ENCODE measurements around the gene SIRPG. TPM values are rescaled to one million over a fixed set of nuclear protein-coding genes. Genes with fewer than 3 reads are reported as not detected.

The SIRPG gene
- total and polyA plus RNA-seq, 4 experiments from 2014 or later = 32.4 to 211 (median 85.2) TPM

DNA sequence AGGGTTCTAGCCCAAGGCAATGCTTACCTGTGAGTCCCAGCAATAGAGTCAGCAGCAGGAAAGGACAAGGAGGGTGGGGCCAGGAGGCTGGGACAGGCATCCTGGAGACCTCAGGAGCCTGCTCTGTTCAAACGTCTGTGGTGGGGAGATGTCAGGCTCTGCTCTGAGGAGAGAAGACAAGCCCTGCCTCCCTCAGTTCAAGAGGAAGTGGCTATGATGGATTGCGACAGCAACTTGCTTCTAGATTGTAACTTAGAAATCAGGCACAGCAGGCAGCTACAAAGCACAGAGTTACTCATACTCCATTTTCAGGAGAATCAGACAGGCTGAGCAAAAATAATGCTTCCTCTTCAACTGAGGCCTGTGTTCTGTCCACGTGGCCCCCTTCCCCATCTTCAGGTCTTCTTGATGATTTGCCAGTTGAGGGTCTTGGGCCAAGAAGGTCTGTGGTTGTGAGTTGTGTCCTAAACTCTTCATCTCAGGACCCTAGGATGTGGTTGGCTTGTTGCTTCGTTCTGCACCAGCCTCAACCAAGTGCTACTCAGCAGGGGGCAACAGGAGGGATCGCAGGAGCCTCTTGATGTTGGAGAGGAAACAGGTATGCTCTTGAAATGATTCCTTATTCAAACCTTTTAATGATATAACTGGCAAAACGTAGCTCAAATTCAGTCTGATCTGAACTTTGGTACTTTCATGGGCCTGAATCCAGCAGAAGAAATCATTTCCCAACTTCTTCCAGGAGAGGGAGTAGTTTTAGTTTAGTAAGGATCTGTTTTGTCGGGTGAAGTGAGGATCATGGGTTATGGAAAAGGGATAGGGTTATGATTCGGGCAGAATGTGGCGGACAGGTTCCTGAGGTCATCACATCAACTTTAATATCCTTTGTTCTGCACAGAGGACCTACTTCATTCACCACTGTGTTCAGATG is 68.8 kb downstream of the SIRPG start:
- Histone ChIP-seq H3K27ac (ENCODE audit: low read depth, low read length) (no peak overlapping the region), H3K36me3 (ENCODE audit: insufficient read depth, low read length) (no peaks in the 10 kb centered on the region), H3K4me3 (ENCODE audit: low read length in 2 of 2) (no peak overlapping the region), H3K9me3 (ENCODE audit: control insufficient read depth in 1 of 2, low read length in 2 of 2) (no peaks in the 10 kb centered on the region), H3K27me3 (ENCODE audit: insufficient read depth, low read length) (no peaks in the 10 kb centered on the region), H3K4me1 (ENCODE audit: insufficient read depth, low read length) (peaks cover 17% of the 10 kb centered on the region)
- ChIA-PET POLR2A (ENCODE audit: partially characterized antibody) (no interaction called here), CTCF (ENCODE audit: partially characterized antibody) (no interaction called here)
- DNase-seq = peak in 2 of 5 donors; percentile 43
- intact Hi-C loops (cut with micrococcal nuclease) = loop anchor here (2.0 kb wide), 1 partner anchor 146 kb away; no protein-coding TSS in a partner anchor
- peak overlapping the region in 3 of 7 donors; percentile 71 to 87 (median 85) for H3K27ac Mint-ChIP-seq
- H3K9me3 Mint-ChIP-seq = peaks cover 0 to 3% (median 0%) of the 10 kb centered on the region in 8 donors
- peak overlapping the region in 4 of 8 donors; percentile 53 to 73 (median 58) for H3K4me3 Mint-ChIP-seq
- peaks cover 0 to 31% (median 15%) of the 10 kb centered on the region in 4 donors for H3K4me1 Mint-ChIP-seq
- H3K36me3 Mint-ChIP-seq = no peaks in the 10 kb centered on the region
- H3K27me3 Mint-ChIP-seq = no peaks in the 10 kb centered on the region

- H3K4me1 ChIP-seq (ENCODE audit: insufficient read depth, low read length) = peaks cover 17% of the 10 kb centered on the region
- intact Hi-C loops (cut with micrococcal nuclease) = loop anchor here (2.0 kb wide), 1 partner anchor 147 kb away; no protein-coding TSS in a partner anchor
- Mint-ChIP-seq H3K36me3 (no peaks in the 10 kb centered on the region), H3K27ac (peak overlapping the region in 3 of 7 donors; percentile 71 to 87 (median 85)), H3K9me3 (peaks cover 0 to 3% (median 0%) of the 10 kb centered on the region in 8 donors), H3K27me3 (no peaks in the 10 kb centered on the region), H3K4me3 (peak overlapping the region in 4 of 8 donors; percentile 53 to 73 (median 58)), H3K4me1 (peaks cover 0 to 31% (median 15%) of the 10 kb centered on the region in 4 donors)
- H3K27me3 ChIP-seq (ENCODE audit: insufficient read depth, low read length) = no peaks in the 10 kb centered on the region
- POLR2A ChIA-PET (ENCODE audit: partially characterized antibody) = no interaction called here
- no peaks in the 10 kb centered on the region for H3K36me3 ChIP-seq (ENCODE audit: insufficient read depth, low read length)
- no peak overlapping the region for H3K27ac ChIP-seq (ENCODE audit: low read depth, low read length)
- CTCF ChIA-PET (ENCODE audit: partially characterized antibody) = no interaction called here
- H3K4me3 ChIP-seq (ENCODE audit: low read length in 2 of 2) = no peak overlapping the region
- DNase-seq = peak in 1 of 5 donors; percentile 3
- H3K9me3 ChIP-seq (ENCODE audit: control insufficient read depth in 1 of 2, low read length in 2 of 2) = no peaks in the 10 kb centered on the region
Observed at GRCh38 chr20:1587781-1588532, 69.6 kb downstream of the SIRPG start.

DNA sequence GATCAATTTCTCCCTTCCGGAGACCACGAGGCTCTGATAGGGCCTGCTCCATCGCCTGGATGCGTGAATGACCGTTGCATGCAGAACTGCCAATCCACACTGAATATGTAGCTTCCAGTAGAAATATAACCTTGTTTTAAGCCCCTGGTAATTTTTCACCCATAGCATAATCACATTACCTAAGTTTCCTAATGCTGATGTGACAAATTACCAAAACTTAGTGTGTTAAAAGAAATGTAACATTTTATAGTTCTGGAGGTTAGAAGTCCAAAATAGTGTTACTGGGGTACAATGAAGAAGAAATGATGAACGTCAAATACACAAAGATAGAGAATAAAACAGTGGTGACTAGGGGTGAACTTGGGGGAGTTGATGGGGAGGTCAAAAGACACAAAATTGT is 78.1 kb downstream of the SIRPG start:
- H3K27ac Mint-ChIP-seq = no peak overlapping the region

More for the DNA sequence above, 78.1 kb downstream of the SIRPG start:
- Mint-ChIP-seq H3K27me3 (no peaks in the 10 kb centered on the region), H3K4me3 (no peak overlapping the region), H3K4me1 (no peaks in the 10 kb centered on the region), H3K9me3 (no peaks in the 10 kb centered on the region), H3K36me3 (no peaks in the 10 kb centered on the region)
- no peaks in the 10 kb centered on the region for H3K4me1 ChIP-seq (ENCODE audit: insufficient read depth, low read length)
- intact Hi-C loops (cut with micrococcal nuclease) = loop anchor here (2.0 kb wide), 1 partner anchor 33 kb away; no protein-coding TSS in a partner anchor
- POLR2A ChIA-PET (ENCODE audit: partially characterized antibody) = interaction anchor here (1.5 kb wide), 1 partner anchor 36 kb away, joined by 3 read pairs; no protein-coding TSS in a partner anchor
- H3K36me3 ChIP-seq (ENCODE audit: insufficient read depth, low read length) = no peaks in the 10 kb centered on the region
- no peaks in the 10 kb centered on the region for H3K9me3 ChIP-seq (ENCODE audit: control insufficient read depth in 1 of 2, low read length in 2 of 2)
- no peaks in the 10 kb centered on the region for H3K27me3 ChIP-seq (ENCODE audit: insufficient read depth, low read length)
- DNase-seq = no peak
- no peak overlapping the region for H3K4me3 ChIP-seq (ENCODE audit: low read length in 2 of 2)
- CTCF ChIA-PET (ENCODE audit: partially characterized antibody) = no interaction called here
- H3K27ac ChIP-seq (ENCODE audit: low read depth, low read length) = no peak overlapping the region

Other genes with a start within 250 kb of the SIRPG start
- gene NSFL1C, start 190.9 kb downstream of the SIRPG start, total RNA-seq = 10 to 100 TPM; 57.5 to 65.8 TPM
- 100 to 1,000 TPM in 1 of 2 donors, 10 to 100 TPM in 1; 77.3 to 105 TPM for gene NSFL1C, start 190.9 kb downstream of the SIRPG start, polyA plus RNA-seq
- not detected for gene SIRPB2, start 166.4 kb downstream of the SIRPG start, total RNA-seq
- gene SIRPB2, start 166.4 kb downstream of the SIRPG start, polyA plus RNA-seq = not detected
- under 1 TPM in 1 of 2 experiments, not detected in 1; 0.17 TPM for gene SIRPD, start 100.1 kb downstream of the SIRPG start, total RNA-seq
- gene SIRPD, start 100.1 kb downstream of the SIRPG start, polyA plus RNA-seq = under 1 TPM in 1 of 2 donors, not detected in 1; 0.11 TPM
- gene SIRPB1, start 37.8 kb downstream of the SIRPG start, total RNA-seq = 1 to 10 TPM; 4.7 to 7.2 TPM
- gene SIRPB1, start 37.8 kb downstream of the SIRPG start, polyA plus RNA-seq = 1 to 10 TPM in 1 of 2 donors, under 1 TPM in 1; 0.64 to 1.2 TPM
- gene SIRPA, start 237.6 kb upstream of the SIRPG start, total RNA-seq = 1 to 10 TPM; 1.8 to 2.4 TPM
- gene SIRPA, start 237.6 kb upstream of the SIRPG start, polyA plus RNA-seq = not detected